NCI-H460 (cell line): ENCODE results near the gene TMEM204. TPM values are rescaled to one million over a fixed set of nuclear protein-coding genes. Genes with fewer than 3 reads are reported as not detected.

Source experiments
- DNase-seq: peaks from one replicate; pipeline ENCODE4 v3.0.0-alpha.2; 2016; ENCODE audit warnings: low read depth; ENCODE audit errors: extremely low read depth
- total RNA-seq: library from RNA; depleted of rRNA; stranded (reverse); fragments of >200 nt; shearing (Covaris generic); gene quantifications from 2 replicates; pipeline ENCODE4 v1.2.3, GENCODE V29; 2014

Gene TMEM204
- total RNA-seq, 1 experiment from 2014 or later, result not detected

DNA sequence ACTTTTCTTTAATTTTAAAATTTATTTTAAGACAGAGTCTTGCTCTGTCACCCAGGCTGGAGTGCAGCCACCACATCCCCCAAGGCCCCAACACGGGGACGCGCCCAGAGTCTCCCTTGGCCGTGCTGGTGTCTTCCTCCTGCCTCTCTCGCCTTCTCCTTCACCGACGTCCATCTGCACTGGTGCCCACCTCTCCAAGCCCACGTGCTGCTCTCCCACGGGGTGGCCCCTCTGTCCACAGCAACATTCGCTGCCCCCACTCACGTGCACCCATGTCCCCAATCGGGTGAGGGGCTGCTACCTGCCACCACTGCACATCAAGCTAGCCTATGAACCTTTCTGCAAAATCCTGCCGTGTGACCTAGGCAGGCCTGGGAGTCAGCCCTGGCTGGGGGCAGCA lies 3.1 kb downstream of the TMEM204 start:
- no peak for DNase-seq

DNA sequence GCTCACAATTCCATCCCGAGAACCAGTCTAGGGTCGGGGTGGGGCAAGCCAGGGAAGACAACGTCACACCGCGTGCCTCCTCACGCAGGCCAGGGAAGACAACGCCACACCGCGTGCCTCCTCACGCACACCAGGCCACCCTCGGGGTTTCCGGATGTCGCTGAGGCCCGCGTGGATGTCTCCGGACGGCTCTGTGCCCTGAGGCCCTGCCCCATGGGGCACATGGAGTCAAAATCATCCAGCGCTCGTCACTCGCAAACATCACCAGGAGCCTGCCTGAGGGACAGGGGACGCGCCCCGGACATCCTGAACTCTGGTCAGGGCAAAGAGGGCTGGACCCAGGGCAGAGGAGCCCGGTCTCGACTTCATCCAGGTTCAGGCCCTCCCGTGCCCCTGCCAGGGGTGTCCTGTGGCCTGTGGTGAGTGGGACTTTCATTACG lies 3.7 kb downstream of the TMEM204 start:
- DNase-seq, result no peak

DNA sequence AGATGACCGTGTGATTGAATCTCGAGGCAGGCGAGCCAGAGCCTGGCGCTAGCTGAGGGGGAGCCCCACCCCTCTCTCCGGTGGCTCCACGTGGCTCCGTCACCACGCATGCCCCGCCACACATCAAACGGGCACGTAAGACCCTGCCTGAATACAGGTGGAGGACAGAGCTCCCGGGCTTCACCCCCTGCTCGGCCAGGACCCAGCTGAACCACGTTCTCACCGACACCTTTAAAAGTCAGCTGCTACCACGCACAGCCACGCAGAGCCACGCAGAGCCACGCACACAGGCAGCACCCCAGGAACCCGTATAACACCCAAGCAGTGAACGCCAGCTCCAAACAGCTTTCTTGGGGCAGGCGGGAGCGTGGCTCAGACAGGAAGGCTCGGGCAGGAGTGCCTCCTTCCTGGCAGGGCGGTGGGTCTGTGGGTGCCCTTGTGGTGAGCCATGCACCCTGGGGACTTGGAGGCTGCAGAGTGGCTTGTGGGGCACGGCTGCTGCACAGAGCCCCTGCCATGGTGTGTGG lies 4.4 kb downstream of the TMEM204 start:
- no peak for DNase-seq

DNA sequence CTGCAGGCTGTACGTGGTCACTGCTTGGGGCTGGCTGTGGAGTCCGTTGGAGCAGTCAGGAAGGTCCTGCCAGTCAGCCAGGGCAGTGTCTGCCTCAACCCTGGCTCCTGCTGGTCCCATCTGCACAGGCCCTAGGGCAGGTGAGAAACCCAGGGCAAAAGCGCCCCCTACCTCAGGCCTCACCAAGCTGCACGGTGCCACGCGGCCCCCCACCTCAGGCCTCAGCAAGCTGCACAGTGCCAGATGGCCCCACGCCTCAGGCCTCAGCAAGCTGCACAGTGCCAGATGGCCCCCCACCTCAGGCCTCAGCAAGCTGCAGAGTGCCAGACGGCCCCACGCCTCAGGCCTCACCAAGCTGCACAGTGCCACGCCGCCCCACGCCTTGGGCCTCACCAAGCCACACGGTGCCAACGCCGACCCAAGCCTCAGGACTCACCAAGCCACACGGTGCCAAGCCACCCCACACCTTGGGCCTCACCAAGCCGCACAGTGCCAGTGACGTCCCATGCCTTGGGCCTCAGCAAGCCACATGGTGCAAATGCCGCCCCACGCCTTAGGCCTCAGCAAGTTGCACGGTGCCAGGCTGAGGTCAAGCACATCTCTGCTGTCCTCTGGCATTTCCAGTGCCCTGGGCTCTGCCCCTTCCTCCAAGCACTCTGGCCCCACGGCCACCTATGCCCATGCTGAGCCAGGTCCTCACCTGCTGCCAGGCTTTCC lies 5.5 kb downstream of the TMEM204 start:
- DNase-seq, result no peak

DNA sequence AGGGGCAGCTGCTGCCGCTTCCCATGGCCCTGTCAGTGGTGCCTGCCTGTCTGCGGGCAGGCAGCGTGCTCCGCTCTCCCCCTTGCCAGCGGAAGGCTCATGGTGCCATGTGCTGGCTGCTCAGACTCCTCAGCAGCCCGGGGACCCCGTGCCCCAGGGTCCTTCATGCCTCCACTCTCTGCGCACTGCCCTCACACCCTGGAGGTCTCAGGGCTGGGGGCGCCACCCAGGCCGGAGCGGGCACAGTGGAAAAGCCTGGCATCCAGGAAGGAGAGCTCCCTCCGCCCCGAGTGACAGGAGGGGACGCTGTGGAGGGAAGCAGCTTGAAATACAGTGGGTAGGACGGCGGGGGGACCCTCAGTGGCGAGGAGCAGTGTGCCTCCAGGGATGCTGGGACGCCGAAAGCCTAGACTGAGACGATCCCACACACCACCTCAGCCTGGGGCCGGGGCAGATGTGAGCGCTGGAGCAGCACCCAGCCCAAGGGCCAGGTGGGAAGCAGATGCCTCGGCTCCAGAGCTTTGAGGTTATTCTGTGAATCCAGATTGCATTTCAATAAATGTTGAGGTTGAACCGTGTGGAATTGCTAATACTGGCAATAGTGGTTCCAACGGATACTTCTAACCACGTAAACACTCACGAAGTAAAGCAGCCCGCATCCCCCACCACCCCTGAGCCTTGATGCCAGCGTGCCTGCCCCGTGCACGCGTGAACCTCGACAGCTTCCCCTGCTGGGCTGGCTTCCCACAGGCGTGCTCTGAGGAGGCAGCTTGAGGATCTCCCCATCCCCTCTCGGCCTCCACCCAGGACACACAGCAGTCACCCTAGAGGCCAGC lies 6.5 kb downstream of the TMEM204 start:
- no peak for DNase-seq

DNA sequence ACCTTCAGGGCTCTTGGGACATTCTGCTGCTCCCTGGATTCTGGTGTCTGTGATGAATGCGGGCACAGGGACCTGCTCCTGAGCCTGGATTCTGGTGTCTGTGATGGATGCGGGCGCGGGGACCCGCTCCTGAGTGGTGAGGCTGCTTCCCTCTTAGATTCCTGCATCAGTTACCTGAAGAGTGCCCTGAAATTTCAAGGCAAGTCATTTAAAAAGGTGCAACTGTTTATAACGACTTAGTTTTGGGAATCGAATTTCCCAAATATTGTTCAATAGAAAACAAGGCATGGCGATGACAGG lies 7.0 kb downstream of the TMEM204 start:
- no peak for DNase-seq

DNA sequence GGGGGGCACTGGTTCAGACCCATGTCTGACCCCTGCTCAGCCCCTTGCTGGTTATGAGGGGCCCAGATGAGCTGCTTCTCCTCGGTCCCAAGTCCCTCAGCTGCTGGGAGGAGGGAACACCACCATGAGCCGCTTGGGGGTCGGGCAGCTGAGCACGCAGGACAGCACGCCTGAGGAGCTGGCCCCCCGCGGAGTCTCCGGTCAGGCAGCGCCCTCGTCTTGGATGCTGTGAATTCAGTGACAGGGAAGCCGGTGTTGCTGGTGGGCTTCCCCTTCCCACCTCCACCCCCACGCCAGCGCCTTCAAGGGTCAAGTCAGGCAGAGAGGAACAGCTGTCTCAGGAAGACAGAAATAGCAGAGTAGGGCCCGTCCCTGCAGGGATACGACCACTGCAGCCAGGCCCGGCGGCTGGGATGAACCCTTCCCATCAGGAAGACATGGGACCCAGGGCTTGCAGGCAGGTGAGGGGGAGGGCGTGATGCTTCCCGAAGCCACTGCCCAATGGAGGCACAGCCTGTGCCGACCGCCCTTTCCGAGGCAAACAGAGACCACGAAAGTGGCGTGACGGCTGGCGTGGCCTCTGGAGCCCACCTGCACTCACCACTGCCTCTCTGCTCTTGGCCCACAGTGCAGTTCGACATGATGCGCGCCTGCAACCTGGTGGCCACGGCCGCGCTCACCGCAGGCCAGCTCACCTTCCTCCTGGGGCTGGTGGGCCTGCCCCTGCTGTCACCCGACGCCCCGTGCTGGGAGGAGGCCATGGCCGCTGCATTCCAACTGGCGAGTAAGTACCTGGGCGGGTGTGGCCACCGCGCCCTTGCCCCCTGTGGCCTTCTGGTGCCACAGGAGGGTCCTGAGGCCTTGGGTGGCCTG lies 8.1 kb downstream of the TMEM204 start:
- no peak for DNase-seq

DNA sequence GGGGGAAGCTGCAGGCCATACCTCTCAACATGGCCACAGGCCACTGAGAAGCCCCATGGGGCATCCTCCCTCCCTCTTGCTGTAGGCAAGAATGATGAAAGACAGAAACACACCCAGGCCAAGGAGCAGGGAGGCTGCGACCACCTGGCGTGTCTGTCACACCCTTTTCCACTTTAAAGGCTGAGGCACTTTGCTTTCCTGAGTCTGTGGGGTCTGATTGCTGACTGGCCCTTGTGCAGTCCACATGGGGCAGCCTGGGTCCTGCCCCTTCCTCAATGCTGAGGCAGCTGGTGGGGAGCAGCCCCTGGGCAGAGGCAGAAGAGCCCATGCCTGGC lies 8.7 kb downstream of the TMEM204 start:
- no peak for DNase-seq

DNA sequence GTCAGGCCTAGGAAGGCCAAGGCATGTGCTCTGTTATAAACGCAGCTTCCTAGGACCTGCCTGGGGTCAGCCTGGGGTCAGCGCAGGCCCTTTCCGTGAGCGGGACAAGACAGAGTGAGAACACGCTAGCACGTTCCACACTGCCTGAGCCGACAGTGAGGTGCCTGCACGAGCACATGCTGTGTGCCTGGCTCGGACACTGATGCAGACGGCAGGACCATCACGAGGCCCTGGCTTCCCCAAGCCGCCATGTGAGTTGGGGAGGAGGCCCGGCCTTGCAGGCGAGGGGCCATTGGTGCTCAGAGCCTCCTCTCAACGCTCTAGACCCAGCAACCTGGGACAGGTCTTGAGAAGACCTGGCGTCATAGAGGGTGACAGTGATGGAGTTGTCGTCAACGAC lies 9.1 kb downstream of the TMEM204 start:
- no peak for DNase-seq

DNA sequence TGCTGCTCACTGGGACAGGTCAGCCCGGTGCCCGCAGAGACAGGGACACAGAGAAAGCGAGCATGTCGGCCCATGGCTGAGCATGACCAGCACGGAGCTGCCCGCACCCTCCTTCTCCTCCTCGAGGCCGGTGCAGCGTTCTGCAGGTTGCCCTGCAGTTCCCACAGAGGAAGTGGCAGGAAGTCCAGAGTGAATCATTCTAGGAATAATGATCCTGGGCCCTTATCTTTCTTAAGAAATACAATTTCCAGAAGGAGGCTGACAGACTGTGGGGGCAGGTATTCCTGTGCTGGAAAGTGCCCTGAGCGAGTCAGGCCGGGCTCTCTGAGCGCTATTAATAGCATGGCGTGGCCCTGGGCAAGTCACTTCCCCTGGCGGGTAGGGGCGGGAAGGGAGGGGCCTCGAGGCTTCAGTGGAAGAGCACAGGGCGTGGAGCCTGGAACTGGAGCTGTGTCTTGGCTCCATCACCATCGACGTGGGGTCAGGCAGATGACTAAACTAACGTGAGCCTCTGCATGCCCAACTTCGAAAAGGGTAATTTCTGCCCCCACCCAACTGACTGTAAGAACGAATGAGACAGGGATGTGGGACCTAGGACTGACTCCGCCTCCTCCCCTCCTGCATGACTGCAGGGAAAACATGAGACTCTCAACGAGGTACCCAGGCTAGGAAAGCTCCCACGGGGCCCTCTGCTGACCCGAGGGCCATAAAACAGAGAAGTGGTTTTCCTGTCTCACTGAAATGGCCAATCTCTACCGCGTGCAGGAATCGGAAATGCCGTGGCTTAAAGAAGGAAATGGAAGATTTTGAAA lies 9.8 kb downstream of the TMEM204 start:
- peak; percentile 21 for DNase-seq

DNA sequence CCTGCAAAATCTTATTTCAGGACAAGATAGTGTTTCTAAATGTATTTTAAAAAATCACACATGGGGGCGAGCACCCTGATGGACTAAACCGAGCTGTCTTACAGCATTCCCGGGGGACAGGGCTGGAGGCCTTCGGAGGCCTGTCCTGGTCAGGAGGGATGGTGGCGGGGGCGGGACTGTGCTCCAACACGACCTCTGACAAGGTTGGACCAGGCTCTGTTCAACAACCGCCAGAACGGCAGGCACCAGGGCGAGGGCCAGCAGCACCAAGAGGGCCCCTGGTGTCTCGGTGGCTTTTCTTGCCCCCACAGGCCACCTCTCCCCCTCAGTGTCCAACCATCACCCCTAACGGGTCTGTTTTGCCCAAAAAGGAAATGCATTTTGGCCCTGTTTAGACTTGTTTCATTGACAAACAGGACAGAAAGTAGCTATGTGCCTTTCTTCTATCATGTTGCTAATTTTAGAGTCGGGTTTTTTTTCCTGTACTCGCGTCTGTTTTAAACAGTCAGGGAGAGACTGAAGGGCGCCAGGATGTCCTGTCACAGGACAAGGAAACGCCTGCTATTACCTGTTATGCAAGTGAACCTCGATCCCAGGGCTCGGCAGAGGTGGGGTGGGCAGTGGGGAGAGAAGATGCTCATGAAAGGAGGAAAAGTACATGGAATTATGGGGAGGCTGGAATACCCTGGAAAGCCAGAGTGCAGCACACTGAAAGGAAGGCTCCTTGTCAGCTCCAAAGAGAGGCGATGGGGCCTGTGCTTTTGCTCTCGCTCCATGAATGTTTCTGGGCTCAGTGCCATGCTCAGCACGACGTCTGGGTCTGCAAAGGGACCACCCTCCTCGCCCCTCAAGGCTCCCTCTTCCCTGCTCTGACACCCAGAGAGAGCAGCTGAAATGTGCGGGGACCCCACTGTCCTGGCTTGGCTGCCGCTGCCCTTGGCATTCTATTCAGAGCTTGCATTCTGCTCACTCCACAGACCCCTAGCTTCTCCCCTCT lies 11.9 kb downstream of the TMEM204 start:
- DNase-seq, result no peak

DNA sequence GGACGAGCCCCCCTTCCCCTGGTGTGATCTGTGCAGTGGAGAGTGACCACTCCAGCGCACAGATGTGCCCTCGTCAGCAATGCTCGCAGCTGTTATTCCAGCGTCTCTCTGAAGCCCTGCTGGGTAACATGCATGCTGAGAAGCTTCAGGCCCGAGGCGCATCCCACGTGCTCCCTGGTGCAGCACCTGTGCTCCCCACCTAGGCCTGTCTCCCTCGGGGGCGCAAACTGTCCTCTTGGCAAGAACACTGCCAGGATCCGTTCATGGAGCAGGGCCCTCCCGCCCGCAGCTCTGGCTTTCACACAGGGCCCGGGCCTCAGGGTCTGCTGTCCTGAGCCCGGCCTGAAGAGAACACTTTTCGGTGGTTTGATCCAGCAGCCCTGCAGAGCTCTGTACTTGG lies 13.0 kb downstream of the TMEM204 start:
- no peak for DNase-seq

DNA sequence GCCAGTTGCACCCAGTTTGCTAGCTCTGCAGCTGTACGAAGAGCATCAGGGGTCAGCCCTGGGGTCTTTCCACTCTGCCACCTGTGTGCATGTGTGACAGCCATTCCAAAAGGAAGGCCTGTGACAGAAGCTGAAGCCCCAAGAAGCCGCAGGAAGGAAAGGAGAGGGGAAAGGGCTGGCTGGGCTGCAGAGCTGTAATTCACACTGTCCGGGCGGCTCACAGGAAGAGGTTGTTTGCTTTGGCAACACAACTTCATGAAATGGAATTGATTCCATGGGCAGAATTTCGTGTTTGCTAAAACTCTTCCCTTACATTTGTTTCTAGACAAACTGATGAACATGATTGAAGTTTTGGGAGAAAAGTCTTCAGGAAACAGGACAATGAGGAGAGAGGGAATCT lies 14.8 kb downstream of the TMEM204 start:
- DNase-seq, result no peak

DNA sequence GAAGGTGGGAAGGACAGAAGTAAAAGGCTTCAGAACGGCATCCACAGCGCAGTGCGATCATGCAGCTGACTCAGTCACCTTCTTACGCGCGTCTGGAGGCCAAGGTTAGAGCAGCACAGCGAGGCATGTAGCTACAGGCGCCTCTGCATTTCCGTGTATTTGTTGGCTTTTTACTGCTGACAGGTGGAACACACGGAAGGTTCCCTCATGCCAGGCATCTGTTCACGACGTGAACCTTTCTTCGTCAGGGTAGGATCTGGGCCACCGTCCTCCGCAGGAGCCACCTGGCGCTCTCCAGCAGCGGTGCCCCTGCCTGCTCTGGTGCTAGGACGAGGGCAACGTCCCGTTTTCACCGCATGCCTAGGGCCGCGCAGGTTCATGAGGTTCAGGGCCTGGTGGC lies 15.3 kb downstream of the TMEM204 start:
- no peak for DNase-seq

DNA sequence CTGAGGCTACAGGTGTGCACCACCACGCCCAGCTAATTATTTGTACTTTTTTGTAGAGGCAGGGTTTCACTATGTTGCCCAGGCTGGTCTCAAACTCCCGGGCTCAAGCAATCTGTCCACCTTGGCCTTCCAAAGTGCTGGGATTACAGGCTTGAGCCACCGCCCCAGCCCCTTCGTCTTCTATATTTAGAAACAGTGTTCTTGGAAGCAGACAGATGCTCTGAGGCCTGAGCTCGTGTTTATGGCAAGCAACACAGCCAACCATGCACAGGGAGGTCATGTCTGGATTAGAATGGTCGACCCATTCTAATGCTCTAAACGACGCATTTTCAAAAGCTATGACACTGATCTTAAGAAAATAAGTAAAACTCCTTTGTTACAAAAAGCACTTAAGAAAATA lies 16.6 kb downstream of the TMEM204 start:
- DNase-seq, result no peak

DNA sequence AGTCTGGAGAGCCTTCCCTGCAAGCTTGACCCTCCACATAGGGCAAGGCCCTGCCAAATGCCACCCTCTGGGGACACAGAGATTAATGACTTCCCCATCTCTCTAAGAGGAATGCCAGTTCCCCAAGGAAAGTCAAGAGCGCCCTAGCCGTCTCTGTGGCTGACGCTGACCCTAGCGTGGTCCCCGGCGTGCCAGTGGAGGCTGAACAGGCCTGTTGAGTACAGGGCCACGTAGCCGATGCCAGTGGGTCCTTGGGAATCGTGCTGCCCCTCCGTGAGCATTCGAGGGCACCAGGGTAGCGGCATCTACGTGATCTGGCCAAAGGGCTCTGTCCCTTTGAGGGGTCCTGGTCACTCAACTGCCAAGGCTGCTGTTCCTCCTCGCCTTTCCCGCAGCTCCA lies 17.2 kb downstream of the TMEM204 start:
- DNase-seq, result no peak

DNA sequence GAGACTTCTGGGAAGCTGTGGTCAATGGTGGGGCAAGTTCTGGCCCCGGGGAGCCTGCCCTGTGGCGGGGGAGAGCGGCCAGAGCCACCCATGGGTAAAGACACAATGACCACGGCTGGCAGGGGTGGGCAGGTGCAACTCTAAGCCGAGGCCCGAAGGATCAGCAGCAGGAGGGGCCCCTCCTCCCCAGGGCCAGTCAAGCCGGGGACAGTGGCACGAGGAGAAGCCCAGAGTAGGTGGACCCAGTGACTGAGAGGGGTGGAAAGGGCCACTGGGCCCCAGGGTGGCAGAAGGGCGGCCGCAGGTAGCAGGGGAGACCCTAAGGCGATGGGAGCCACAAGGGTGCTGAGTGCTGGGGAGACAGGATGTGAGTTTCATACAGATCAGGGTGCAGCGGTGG lies 17.7 kb downstream of the TMEM204 start:
- DNase-seq, result no peak

DNA sequence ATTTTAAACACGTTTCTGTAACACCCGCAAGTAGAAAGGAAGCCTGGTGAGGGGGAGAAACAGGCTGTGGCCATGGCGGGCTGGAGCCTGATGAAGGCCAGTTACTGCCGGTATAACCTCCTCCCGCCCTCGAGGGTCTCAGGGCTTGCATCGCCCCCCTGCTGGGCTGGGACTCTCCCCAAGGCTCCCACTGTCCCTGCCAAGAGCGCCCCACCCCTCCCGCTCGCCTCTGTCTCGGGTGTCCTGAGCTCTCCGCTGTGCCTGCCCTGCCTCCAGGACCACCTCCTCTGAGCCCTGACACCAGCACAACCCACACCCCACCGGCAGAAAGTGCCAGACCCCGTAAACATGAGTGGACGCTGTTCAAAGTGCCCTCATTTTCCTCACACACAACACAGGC lies 18.7 kb downstream of the TMEM204 start:
- DNase-seq, result no peak
